ENCODE results near the gene TMEM119. TPM values are rescaled to one million over a fixed set of nuclear protein-coding genes. Genes with fewer than 3 reads are reported as not detected.

Gene TMEM119
- total and polyA plus RNA-seq, 2 of the 4 experiments (the other 2 are of a cell fraction) = 8.1 to 9.2 TPM

- Histone ChIP-seq H3K23ac (ENCODE audit: low read depth, low read length) (no peak overlapping the region), H2BK20ac (ENCODE audit: low read depth, low read length) (peak overlapping the region; percentile 85; the same call in 1 of the 2 replicates), H2BK5ac (ENCODE audit: low read depth, low read length, poor library complexity, severe bottlenecking) (no peak overlapping the region), H3K4me3 (ENCODE audit: insufficient read depth, low read depth, low read length) (no peak overlapping the region), H4K20me1 (ENCODE audit: insufficient read depth, low read length) (no peaks in the 10 kb centered on the region), H3K9me3 (ENCODE audit: control insufficient read depth, insufficient read depth, low read length) (peaks cover 2% of the 10 kb centered on the region; the same call in 1 of the 2 replicates), H2AFZ (replicated peaks; ENCODE audit: low read length, poor library complexity) (peak overlapping the region; percentile 1), H3K14ac (replicated peaks; ENCODE audit: low read depth, low read length) (peak overlapping the region; percentile 47; the same call in 1 of the 2 replicates), H4K5ac (ENCODE audit: low read depth, low read length) (no peak overlapping the region; the same call in 1 of the 2 replicates), H3K56ac (ENCODE audit: extremely low read depth, insufficient read depth, low read length) (no peak overlapping the region), H2AK5ac (ENCODE audit: low read depth, low read length) (peak overlapping the region; percentile 67), H3K36me3 (ENCODE audit: control insufficient read depth, insufficient read depth, low read length) (no peaks in the 10 kb centered on the region), H3K4me2 (ENCODE audit: low read depth, low read length) (no peak overlapping the region), H2BK120ac (ENCODE audit: low read depth, low read length) (peak overlapping the region; percentile 93), H3K4me1 (ENCODE audit: control insufficient read depth, insufficient read depth, low read length) (peaks cover 16% of the 10 kb centered on the region), H2BK15ac (ENCODE audit: low read depth, low read length) (peak overlapping the region; percentile 46; the same call in 1 of the 3 replicates), H3K9me1 (ENCODE audit: insufficient read depth, low read length) (peaks cover 4% of the 10 kb centered on the region; the same call in 1 of the 2 replicates), H3K9ac (ENCODE audit: low read depth, low read length) (no peak overlapping the region), H4K8ac (ENCODE audit: low read depth in 2 of 2, low read length in 2 of 2) (peak overlapping the region in 1 of 2 experiments; percentile 63; a peak in 1 of 4 replicates), H2AK9ac (replicated peaks; ENCODE audit: low read depth, low read length, poor library complexity) (peak overlapping the region; percentile 56), H3K79me1 (ENCODE audit: low read depth in 1 of 2, low read length in 2 of 2) (peaks cover 0 to 5% of the 10 kb centered on the region in 2 experiments; a peak in 1 of 4 replicates), H3K27me3 (ENCODE audit: control insufficient read depth, insufficient read depth, low read length) (no peaks in the 10 kb centered on the region), H3K4ac (ENCODE audit: low read depth, low read length) (peak overlapping the region; percentile 86), H4K91ac (ENCODE audit: insufficient read depth, low read depth, low read length) (peak overlapping the region; percentile 85; the same call in 1 of the 2 replicates), H3K18ac (ENCODE audit: low read depth, low read length) (no peak overlapping the region), H3K27ac (ENCODE audit: insufficient read depth, low read length) (no peak overlapping the region)
- DNase-seq (no peak), ATAC-seq (ENCODE audit: low read depth) (no peak)
- POLR2A ChIA-PET (ENCODE audit: unreplicated experiment) = no interaction called here
- in situ Hi-C loops (cut with MboI; ENCODE audit: low sequenced_read_pairs) = no loop called here
- no peak for TF ChIP-seq USF2 (IDR thresholded peaks at IDR 0.05; ENCODE audit: low read depth, low read length)
- no peak for TF ChIP-seq BHLHE40 (IDR thresholded peaks at IDR 0.05; ENCODE audit: low read depth, low read length)
- TF ChIP-seq CEBPB (IDR thresholded peaks at IDR 0.05; ENCODE audit: low read depth, low read length) = no peak
- no peak for TF ChIP-seq MAZ (IDR thresholded peaks at IDR 0.05; ENCODE audit: borderline replicate concordance, low read depth, low read length)
- TF ChIP-seq FOS (IDR thresholded peaks at IDR 0.05; ENCODE audit: low read depth, low read length) = no peak
- TF ChIP-seq SMC3 (IDR thresholded peaks at IDR 0.05; ENCODE audit: low read depth, low read length) = no peak
- no peak for TF ChIP-seq CHD1 (IDR thresholded peaks at IDR 0.05; ENCODE audit: low read depth, low read length)
- dilution Hi-C loops (cut with HindIII; ENCODE audit: low sequenced_read_pairs, unreplicated experiment) = no loop called here
- 92% methylated on average over 11 of the region's 15 CpGs; no CpG with 5 or more reads in 1 of the 2 experiments for WGBS, 2 experiments (ENCODE audit: extremely low coverage in 2 of 2, insufficient read length in 1 of 2)
- CTCF ChIA-PET = interaction anchor here (2.0 kb wide), 1 partner anchor 47 kb away, joined by 4 read pairs; no protein-coding TSS in a partner anchor
- intact Hi-C loops (cut with micrococcal nuclease) = loop anchor here (2.0 kb wide), 1 partner anchor 340 kb away; no protein-coding TSS in a partner anchor
- BruUV-seq (replicated peaks) = no TSS peak
These were observed 13.1 kb upstream of the TMEM119 start for GRCh38 chr12:108610856-108611605.

All from IMR-90 (cell line).